ENCODE data around the gene SPN. TPM values are rescaled to one million over a fixed set of nuclear protein-coding genes. Genes with fewer than 3 reads are reported as not detected.
"Not testable (repeated sequence)": the region's sequence is repeated elsewhere in the genome, so short reads cannot be mapped to it uniquely, and the experiment has no call there.

SPN gene
- total RNA-seq, 1 experiment from 2014 or later, result not detected

DNA sequence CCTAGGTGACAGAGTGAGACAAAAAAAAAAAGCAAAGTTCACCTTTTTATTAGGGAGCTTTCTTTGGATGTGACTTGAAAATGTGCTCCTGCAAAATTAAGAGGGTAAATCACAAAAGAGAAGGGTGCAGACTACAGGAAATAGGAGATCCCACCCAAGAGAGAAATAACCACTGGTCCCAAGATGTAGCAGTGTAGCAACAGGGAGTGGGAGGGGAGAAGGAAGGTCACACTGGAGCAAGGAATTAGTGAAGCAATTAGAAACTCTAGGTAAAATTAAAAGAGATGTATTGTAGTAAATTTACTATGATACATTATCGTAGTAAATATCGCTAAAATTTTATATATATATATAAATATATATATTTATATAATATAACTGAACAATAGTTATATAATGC is 12.3 kb upstream of the SPN start:
- H3K36me3 Mint-ChIP-seq (ENCODE audit: insufficient read depth, unreplicated experiment), result no peaks in the 10 kb centered on the region
- no peaks in the 10 kb centered on the region for H3K9me3 Mint-ChIP-seq (ENCODE audit: unreplicated experiment)
- no peaks in the 10 kb centered on the region for H3K27me3 ChIP-seq (replicated peaks; ENCODE audit: control insufficient read depth, insufficient read depth, low read length)
- H3K4me3 Mint-ChIP-seq (ENCODE audit: unreplicated experiment), result no peak overlapping the region
- TF ChIP-seq, protein P1, sequence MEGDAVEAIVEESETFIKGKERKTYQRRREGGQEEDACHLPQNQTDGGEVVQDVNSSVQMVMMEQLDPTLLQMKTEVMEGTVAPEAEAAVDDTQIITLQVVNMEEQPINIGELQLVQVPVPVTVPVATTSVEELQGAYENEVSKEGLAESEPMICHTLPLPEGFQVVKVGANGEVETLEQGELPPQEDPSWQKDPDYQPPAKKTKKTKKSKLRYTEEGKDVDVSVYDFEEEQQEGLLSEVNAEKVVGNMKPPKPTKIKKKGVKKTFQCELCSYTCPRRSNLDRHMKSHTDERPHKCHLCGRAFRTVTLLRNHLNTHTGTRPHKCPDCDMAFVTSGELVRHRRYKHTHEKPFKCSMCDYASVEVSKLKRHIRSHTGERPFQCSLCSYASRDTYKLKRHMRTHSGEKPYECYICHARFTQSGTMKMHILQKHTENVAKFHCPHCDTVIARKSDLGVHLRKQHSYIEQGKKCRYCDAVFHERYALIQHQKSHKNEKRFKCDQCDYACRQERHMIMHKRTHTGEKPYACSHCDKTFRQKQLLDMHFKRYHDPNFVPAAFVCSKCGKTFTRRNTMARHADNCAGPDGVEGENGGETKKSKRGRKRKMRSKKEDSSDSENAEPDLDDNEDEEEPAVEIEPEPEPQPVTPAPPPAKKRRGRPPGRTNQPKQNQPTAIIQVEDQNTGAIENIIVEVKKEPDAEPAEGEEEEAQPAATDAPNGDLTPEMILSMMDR (IDR thresholded peaks at IDR 0.05; ENCODE audit: insufficient read depth in 1 of 2, low read depth in 1 of 2, low read length in 1 of 2, severe bottlenecking in 1 of 2, unreplicated experiment in 1 of 2), result no peak
- ChIA-PET CTCF (interaction anchor here (0.7 kb wide), 1 partner anchor 23 kb away, joined by 3 read pairs; no protein-coding TSS in a partner anchor), POLR2A (no interaction called here)
- intact Hi-C loops (cut with micrococcal nuclease; ENCODE audit: unreplicated experiment), result no loop called here
- H3K36me3 ChIP-seq (ENCODE audit: control insufficient read depth, insufficient read depth, low read length), result no peaks in the 10 kb centered on the region
- no peak overlapping the region for H3K27ac Mint-ChIP-seq (ENCODE audit: unreplicated experiment)
- no peak overlapping the region for H3K4me3 ChIP-seq (ENCODE audit: low read depth, low read length)
- H3K27me3 Mint-ChIP-seq (ENCODE audit: insufficient read depth, unreplicated experiment), result no peaks in the 10 kb centered on the region
- H3K4me1 Mint-ChIP-seq (ENCODE audit: low read depth, unreplicated experiment), result peaks cover 18% of the 10 kb centered on the region
- no peak for DNase-seq
- peaks cover 17% of the 10 kb centered on the region for H3K4me1 ChIP-seq
- BruUV-seq (replicated peaks), result no TSS peak
- H3K9me3 ChIP-seq, result no peaks in the 10 kb centered on the region

DNA sequence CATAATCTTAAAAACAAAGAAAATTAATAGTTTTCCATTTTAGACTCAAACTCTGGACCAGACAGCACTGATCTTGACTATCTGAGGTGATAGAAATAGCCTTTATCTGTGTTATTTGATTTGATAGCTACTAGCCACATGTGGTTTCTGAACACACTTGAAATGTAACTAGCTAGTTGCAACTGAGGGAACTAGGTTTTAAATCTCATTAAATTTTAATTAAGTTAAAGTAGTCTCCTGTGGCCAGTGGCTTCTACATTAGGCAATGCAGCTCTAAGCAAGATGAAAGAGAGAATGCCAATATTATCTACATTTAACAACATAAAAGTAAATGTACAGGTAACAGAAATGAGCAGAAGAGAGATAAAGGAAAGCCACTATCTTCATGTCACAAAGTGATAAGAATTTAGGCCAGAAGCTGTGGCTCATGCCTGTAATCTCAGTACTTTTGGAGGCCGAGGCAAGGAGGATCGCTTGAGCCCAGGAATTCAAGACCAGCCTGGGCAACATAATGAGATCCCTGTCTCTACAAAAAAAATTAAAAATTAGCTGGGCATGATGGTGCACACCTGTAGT is 11.2 kb upstream of the SPN start:
- H3K36me3 ChIP-seq (ENCODE audit: control insufficient read depth, insufficient read depth, low read length), result no peaks in the 10 kb centered on the region
- peaks cover 23% of the 10 kb centered on the region for H3K4me1 Mint-ChIP-seq (ENCODE audit: low read depth, unreplicated experiment)
- TF ChIP-seq, protein P1 (IDR thresholded peaks at IDR 0.05; ENCODE audit: insufficient read depth in 1 of 2, low read depth in 1 of 2, low read length in 1 of 2, severe bottlenecking in 1 of 2, unreplicated experiment in 1 of 2), result no peak
- no TSS peak for BruUV-seq (replicated peaks)
- no peak for DNase-seq
- CTCF ChIA-PET, result no interaction called here
- no peaks in the 10 kb centered on the region for H3K9me3 Mint-ChIP-seq (ENCODE audit: unreplicated experiment)
- no peak overlapping the region for H3K4me3 ChIP-seq (ENCODE audit: low read depth, low read length)
- intact Hi-C loops (cut with micrococcal nuclease; ENCODE audit: unreplicated experiment), result no loop called here
- H3K27me3 ChIP-seq (replicated peaks; ENCODE audit: control insufficient read depth, insufficient read depth, low read length), result no peaks in the 10 kb centered on the region
- H3K27me3 Mint-ChIP-seq (ENCODE audit: insufficient read depth, unreplicated experiment), result no peaks in the 10 kb centered on the region
- no peak overlapping the region for H3K27ac Mint-ChIP-seq (ENCODE audit: unreplicated experiment)
- no peaks in the 10 kb centered on the region for H3K36me3 Mint-ChIP-seq (ENCODE audit: insufficient read depth, unreplicated experiment)
- peaks cover 11% of the 10 kb centered on the region for H3K4me1 ChIP-seq
- H3K9me3 ChIP-seq, result no peaks in the 10 kb centered on the region
- no peak overlapping the region for H3K4me3 Mint-ChIP-seq (ENCODE audit: unreplicated experiment)
- POLR2A ChIA-PET, result interaction anchor here (0.6 to 0.7 kb wide), 2 partner anchors 28 to 57 kb away, joined by 3 to 4 read pairs; no protein-coding TSS in a partner anchor

DNA sequence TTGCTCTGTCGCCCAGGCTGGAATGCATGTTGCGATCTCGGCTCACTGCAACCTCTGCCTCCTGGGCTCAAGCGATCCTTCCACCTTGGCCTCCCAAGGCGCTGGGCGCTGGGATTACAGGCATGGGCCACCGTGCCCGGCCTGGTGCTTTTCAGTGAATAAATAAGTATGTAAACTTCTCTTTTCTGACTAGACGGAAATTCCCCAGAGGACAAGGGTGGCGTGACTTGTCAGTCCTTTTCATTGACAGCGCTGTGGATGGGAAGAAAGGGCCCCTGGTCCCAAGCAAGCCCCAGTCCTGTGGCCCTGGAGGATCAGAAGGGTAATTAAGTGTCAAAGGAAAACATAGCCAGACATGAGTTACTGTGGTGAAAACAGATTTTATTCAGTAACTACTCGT is 9.6 kb upstream of the SPN start:
- Mint-ChIP-seq H3K27me3 (ENCODE audit: insufficient read depth, unreplicated experiment) (no peaks in the 10 kb centered on the region), H3K9me3 (ENCODE audit: unreplicated experiment) (no peaks in the 10 kb centered on the region), H3K4me1 (ENCODE audit: low read depth, unreplicated experiment) (peaks cover 24% of the 10 kb centered on the region), H3K36me3 (ENCODE audit: insufficient read depth, unreplicated experiment) (no peaks in the 10 kb centered on the region), H3K27ac (ENCODE audit: unreplicated experiment) (no peak overlapping the region), H3K4me3 (ENCODE audit: unreplicated experiment) (no peak overlapping the region)
- TF ChIP-seq, protein P1 (IDR thresholded peaks at IDR 0.05; ENCODE audit: insufficient read depth in 1 of 2, low read depth in 1 of 2, low read length in 1 of 2, severe bottlenecking in 1 of 2, unreplicated experiment in 1 of 2), result no peak
- H3K4me1 ChIP-seq, result peaks cover 11% of the 10 kb centered on the region
- no peaks in the 10 kb centered on the region for H3K27me3 ChIP-seq (replicated peaks; ENCODE audit: control insufficient read depth, insufficient read depth, low read length)
- DNase-seq, result no peak
- no peaks in the 10 kb centered on the region for H3K9me3 ChIP-seq
- CTCF ChIA-PET, result no interaction called here
- no peaks in the 10 kb centered on the region for H3K36me3 ChIP-seq (ENCODE audit: control insufficient read depth, insufficient read depth, low read length)
- no TSS peak for BruUV-seq (replicated peaks)
- intact Hi-C loops (cut with micrococcal nuclease; ENCODE audit: unreplicated experiment), result no loop called here
- POLR2A ChIA-PET, result interaction anchor here (0.7 kb wide), 1 partner anchor 23 kb away, joined by 11 read pairs; no protein-coding TSS in a partner anchor
- H3K4me3 ChIP-seq (ENCODE audit: low read depth, low read length), result no peak overlapping the region

DNA sequence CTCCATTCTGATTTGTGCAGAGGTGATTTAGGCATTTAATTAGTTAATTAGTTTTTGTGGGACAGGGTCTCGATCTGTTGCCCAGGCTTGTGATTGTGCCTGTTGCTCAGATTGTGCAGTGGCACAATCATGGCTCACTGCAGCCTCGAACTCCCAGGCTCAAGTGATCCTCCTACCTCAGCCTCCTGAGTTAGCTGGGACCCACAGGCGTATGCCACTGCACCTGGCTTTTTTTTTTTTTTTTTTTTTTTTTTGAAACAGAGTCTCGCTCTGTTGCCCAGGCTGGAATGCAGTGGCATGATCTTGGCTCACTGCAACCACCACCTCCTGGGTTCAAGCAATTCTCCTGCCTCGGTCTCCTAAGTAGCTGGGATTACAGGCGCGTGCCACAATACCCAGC is 9.2 kb upstream of the SPN start:
- BruUV-seq (replicated peaks); CTCF ChIA-PET; DNase-seq; H3K9me3 Mint-ChIP-seq (ENCODE audit: unreplicated experiment); H3K27me3 Mint-ChIP-seq (ENCODE audit: insufficient read depth, unreplicated experiment); H3K4me3 Mint-ChIP-seq (ENCODE audit: unreplicated experiment); H3K9me3 ChIP-seq; H3K27me3 ChIP-seq (replicated peaks; ENCODE audit: control insufficient read depth, insufficient read depth, low read length); POLR2A ChIA-PET; H3K27ac Mint-ChIP-seq (ENCODE audit: unreplicated experiment); intact Hi-C loops (cut with micrococcal nuclease; ENCODE audit: unreplicated experiment); H3K36me3 Mint-ChIP-seq (ENCODE audit: insufficient read depth, unreplicated experiment); H3K36me3 ChIP-seq (ENCODE audit: control insufficient read depth, insufficient read depth, low read length); H3K4me3 ChIP-seq (ENCODE audit: low read depth, low read length): not testable (repeated sequence)
- peaks cover 24% of the 10 kb centered on the region for H3K4me1 Mint-ChIP-seq (ENCODE audit: low read depth, unreplicated experiment)
- peaks cover 15% of the 10 kb centered on the region for H3K4me1 ChIP-seq
